ENCODE results near the gene KLHL10. TPM values are rescaled to one million over a fixed set of nuclear protein-coding genes. Genes with fewer than 3 reads are reported as not detected.

The KLHL10 gene
- total and polyA plus RNA-seq, 2 experiments from 2014 or later, result 0.13 to 0.42 TPM

GRCh38 chr17:41803049-41804020 is 34.3 kb upstream of the KLHL10 start:
- TF ChIP-seq NANOG (IDR thresholded peaks at IDR 0.05; ENCODE audit: borderline replicate concordance) (no peak), JUNB (IDR thresholded peaks at IDR 0.05; ENCODE audit: unreplicated experiment) (no peak), CREB1 (CRISPR knock-in tag; IDR thresholded peaks at IDR 0.05; ENCODE audit: low read depth) (no peak), ETS1 (IDR thresholded peaks at IDR 0.05) (no peak), ZNF462 (CRISPR knock-in tag; IDR thresholded peaks at IDR 0.05) (no peak), EZH2phosphoT487 (IDR thresholded peaks at IDR 0.05; ENCODE audit: unreplicated experiment) (no peak), ZNF114 (CRISPR knock-in tag; IDR thresholded peaks at IDR 0.05) (no peak), STAT1 (IDR thresholded peaks at IDR 0.05; ENCODE audit: unreplicated experiment) (no peak), POLR2AphosphoS5 (IDR thresholded peaks at IDR 0.05; ENCODE audit: low read depth) (no peak), ZNF331 (CRISPR knock-in tag; IDR thresholded peaks at IDR 0.05; ENCODE audit: low read depth) (no peak)
- TF ChIP-seq, protein P1, sequence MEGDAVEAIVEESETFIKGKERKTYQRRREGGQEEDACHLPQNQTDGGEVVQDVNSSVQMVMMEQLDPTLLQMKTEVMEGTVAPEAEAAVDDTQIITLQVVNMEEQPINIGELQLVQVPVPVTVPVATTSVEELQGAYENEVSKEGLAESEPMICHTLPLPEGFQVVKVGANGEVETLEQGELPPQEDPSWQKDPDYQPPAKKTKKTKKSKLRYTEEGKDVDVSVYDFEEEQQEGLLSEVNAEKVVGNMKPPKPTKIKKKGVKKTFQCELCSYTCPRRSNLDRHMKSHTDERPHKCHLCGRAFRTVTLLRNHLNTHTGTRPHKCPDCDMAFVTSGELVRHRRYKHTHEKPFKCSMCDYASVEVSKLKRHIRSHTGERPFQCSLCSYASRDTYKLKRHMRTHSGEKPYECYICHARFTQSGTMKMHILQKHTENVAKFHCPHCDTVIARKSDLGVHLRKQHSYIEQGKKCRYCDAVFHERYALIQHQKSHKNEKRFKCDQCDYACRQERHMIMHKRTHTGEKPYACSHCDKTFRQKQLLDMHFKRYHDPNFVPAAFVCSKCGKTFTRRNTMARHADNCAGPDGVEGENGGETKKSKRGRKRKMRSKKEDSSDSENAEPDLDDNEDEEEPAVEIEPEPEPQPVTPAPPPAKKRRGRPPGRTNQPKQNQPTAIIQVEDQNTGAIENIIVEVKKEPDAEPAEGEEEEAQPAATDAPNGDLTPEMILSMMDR (conservative IDR thresholded peaks at IDR 0.05; ENCODE audit: low read depth in 2 of 2), result no peak
- TF ChIP-seq, protein P2, sequence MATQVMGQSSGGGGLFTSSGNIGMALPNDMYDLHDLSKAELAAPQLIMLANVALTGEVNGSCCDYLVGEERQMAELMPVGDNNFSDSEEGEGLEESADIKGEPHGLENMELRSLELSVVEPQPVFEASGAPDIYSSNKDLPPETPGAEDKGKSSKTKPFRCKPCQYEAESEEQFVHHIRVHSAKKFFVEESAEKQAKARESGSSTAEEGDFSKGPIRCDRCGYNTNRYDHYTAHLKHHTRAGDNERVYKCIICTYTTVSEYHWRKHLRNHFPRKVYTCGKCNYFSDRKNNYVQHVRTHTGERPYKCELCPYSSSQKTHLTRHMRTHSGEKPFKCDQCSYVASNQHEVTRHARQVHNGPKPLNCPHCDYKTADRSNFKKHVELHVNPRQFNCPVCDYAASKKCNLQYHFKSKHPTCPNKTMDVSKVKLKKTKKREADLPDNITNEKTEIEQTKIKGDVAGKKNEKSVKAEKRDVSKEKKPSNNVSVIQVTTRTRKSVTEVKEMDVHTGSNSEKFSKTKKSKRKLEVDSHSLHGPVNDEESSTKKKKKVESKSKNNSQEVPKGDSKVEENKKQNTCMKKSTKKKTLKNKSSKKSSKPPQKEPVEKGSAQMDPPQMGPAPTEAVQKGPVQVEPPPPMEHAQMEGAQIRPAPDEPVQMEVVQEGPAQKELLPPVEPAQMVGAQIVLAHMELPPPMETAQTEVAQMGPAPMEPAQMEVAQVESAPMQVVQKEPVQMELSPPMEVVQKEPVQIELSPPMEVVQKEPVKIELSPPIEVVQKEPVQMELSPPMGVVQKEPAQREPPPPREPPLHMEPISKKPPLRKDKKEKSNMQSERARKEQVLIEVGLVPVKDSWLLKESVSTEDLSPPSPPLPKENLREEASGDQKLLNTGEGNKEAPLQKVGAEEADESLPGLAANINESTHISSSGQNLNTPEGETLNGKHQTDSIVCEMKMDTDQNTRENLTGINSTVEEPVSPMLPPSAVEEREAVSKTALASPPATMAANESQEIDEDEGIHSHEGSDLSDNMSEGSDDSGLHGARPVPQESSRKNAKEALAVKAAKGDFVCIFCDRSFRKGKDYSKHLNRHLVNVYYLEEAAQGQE (IDR thresholded peaks at IDR 0.05; ENCODE audit: unreplicated experiment), result no peak

More at GRCh38 chr17:41803049-41804020, 34.3 kb upstream of the KLHL10 start:
- no peaks in the 10 kb centered on the region for H3K9me3 Mint-ChIP-seq
- H3K36me3 Mint-ChIP-seq (ENCODE audit: low read depth), result peaks cover 36% of the 10 kb centered on the region
- Histone ChIP-seq H3K4me1 (ENCODE audit: insufficient read depth) (peaks cover 14% of the 10 kb centered on the region), H3K4me2 (peak overlapping the region; percentile 26; the same call in 1 of the 2 replicates), H3K27ac (ENCODE audit: low read depth) (no peak overlapping the region), H4K20me1 (replicated peaks; ENCODE audit: insufficient read depth) (no peaks in the 10 kb centered on the region; the same call in 1 of the 2 replicates), H3K36me3 (ENCODE audit: insufficient read depth) (no peaks in the 10 kb centered on the region), H3K9me2 (ENCODE audit: insufficient read depth) (no peaks in the 10 kb centered on the region), H2AFZ (no peak overlapping the region), H3K27me3 (ENCODE audit: insufficient read depth) (no peaks in the 10 kb centered on the region), H3F3A (replicated peaks; ENCODE audit: low read depth) (no peaks in the 10 kb centered on the region; the same call in 1 of the 2 replicates), H3K79me2 (replicated peaks; ENCODE audit: insufficient read depth) (no peaks in the 10 kb centered on the region), H3K4me3 (no peak overlapping the region)
- H3K4me1 Mint-ChIP-seq, result peaks cover 26% of the 10 kb centered on the region
- H3K4me3 Mint-ChIP-seq, result no peak overlapping the region
- DNase-seq (ENCODE audit: low spot score), result peak; percentile 45
- no peak overlapping the region for H3K27ac Mint-ChIP-seq
- no peak for ATAC-seq
- peaks cover 15% of the 10 kb centered on the region for H3K27me3 Mint-ChIP-seq (ENCODE audit: insufficient read depth, low read depth, poor library complexity)

Data from GM23338 (cell line).